GM23338 (cell line): ENCODE data around the gene KIF5A. TPM values are rescaled to one million over a fixed set of nuclear protein-coding genes. Genes with fewer than 3 reads are reported as not detected.
A peak's percentile ranks its signal among the peaks of the same experiment; 100 is the strongest.

Experiments
- ATAC-seq: fragments of 200-7000 bp; cut with Tn5 transposase; 3 replicates; pipeline ENCODE4 v1.9.1; 2020
- DNase-seq: peaks from one replicate; pipeline ENCODE4 v3.0.0-alpha.2; 2015; ENCODE audit warnings: low spot score
- H2AFZ ChIP-seq: fragments of 200-600 bp; sonication (generic); 2 replicates; pipeline ENCODE4 v1.8.0; 2016; ENCODE audit warnings: antibody characterized with exemption, mild to moderate bottlenecking, moderate library complexity
- H3F3A ChIP-seq: fragments of 200-600 bp; sonication (generic); replicated peaks from 2 replicates; pipeline ENCODE4 v1.8.0; 2017; ENCODE audit warnings: antibody characterized with exemption, mixed run types, low read depth
- H3K27ac ChIP-seq: fragments of 200-600 bp; sonication (generic); 2 replicates; pipeline ENCODE4 v1.6.1; 2016; ENCODE audit warnings: low read depth
- H3K27me3 ChIP-seq: fragments of 200-600 bp; sonication (generic); 2 replicates; pipeline ENCODE4 v1.8.0; 2016; ENCODE audit warnings: mild to moderate bottlenecking, mixed run types, moderate library complexity; ENCODE audit not compliant: insufficient read depth
- H3K36me3 ChIP-seq: fragments of 200-600 bp; sonication (generic); 2 replicates; pipeline ENCODE4 v1.8.0; 2016; ENCODE audit warnings: mild to moderate bottlenecking; ENCODE audit not compliant: insufficient read depth
- H3K4me1 ChIP-seq: fragments of 200-600 bp; sonication (generic); 2 replicates; pipeline ENCODE4 v1.8.0; 2016; ENCODE audit warnings: mild to moderate bottlenecking, moderate library complexity; ENCODE audit not compliant: insufficient read depth
- H3K4me2 ChIP-seq: fragments of 200-600 bp; sonication (generic); 2 replicates; pipeline ENCODE4 v1.7.1; 2017; ENCODE audit warnings: mixed run types
- H3K4me3 ChIP-seq: fragments of 200-600 bp; sonication (generic); 2 replicates; pipeline ENCODE4 v1.6.1; 2016; ENCODE audit warnings: mixed run types
- H3K79me2 ChIP-seq: fragments of 200-600 bp; sonication (generic); replicated peaks from 2 replicates; pipeline ENCODE4 v1.8.0; 2017; ENCODE audit warnings: mild to moderate bottlenecking; ENCODE audit not compliant: insufficient read depth
- H3K9me2 ChIP-seq: fragments of 200-600 bp; sonication (generic); 2 replicates; pipeline ENCODE4 v1.8.0; 2017; ENCODE audit not compliant: insufficient read depth
- H4K20me1 ChIP-seq: fragments of 200-600 bp; sonication (generic); replicated peaks from 2 replicates; pipeline ENCODE4 v1.8.0; 2017; ENCODE audit warnings: mild to moderate bottlenecking; ENCODE audit not compliant: insufficient read depth
- H3K27ac Mint-ChIP-seq: 2 replicates; pipeline ENCODE4 v1.8.0; 2020; ENCODE audit warnings: inconsistent platforms, mild to moderate bottlenecking, moderate library complexity, mixed read lengths
- H3K27me3 Mint-ChIP-seq: 3 replicates; pipeline ENCODE4 v1.8.0; 2022; ENCODE audit warnings: low read depth, mild to moderate bottlenecking, moderate library complexity, mixed read lengths, inconsistent platforms; ENCODE audit not compliant: insufficient read depth, poor library complexity
- H3K36me3 Mint-ChIP-seq: 3 replicates; pipeline ENCODE4 v1.8.0; 2021; ENCODE audit warnings: low read depth, mild to moderate bottlenecking, inconsistent platforms, moderate library complexity, mixed read lengths
- H3K4me1 Mint-ChIP-seq: 3 replicates; pipeline ENCODE4 v1.8.0; 2020; ENCODE audit warnings: mild to moderate bottlenecking, inconsistent platforms, mixed read lengths
- H3K4me3 Mint-ChIP-seq: 3 replicates; pipeline ENCODE4 v1.8.0; 2021; ENCODE audit warnings: moderate library complexity, mild to moderate bottlenecking, inconsistent platforms, mixed read lengths
- H3K9me3 Mint-ChIP-seq: 3 replicates; pipeline ENCODE4 v1.8.0; 2020; ENCODE audit warnings: moderate library complexity, mild to moderate bottlenecking, inconsistent platforms, mixed read lengths
- CREB1 ChIP-seq: fragments of 250-450 bp; sonication (Bioruptor Pico); IDR thresholded peaks from 2 replicates; pipeline ENCODE4 v1.5.0; 2020; ENCODE audit warnings: low read depth, mild to moderate bottlenecking, moderate library complexity
- ETS1 ChIP-seq: IDR thresholded peaks from 2 replicates; pipeline ENCODE4 v1.6.1; 2016; ENCODE audit warnings: antibody characterized with exemption
- EZH2 ChIP-seq: fragments of 200-600 bp; sonication (generic); IDR thresholded peaks from one replicate; pipeline ENCODE4 v1.8.0; 2017; ENCODE audit warnings: antibody characterized with exemption, mild to moderate bottlenecking, low read depth; ENCODE audit not compliant: unreplicated experiment
- EZH2phosphoT487 ChIP-seq: fragments of 200-600 bp; sonication (generic); IDR thresholded peaks from one replicate; pipeline ENCODE4 v1.8.1; 2018; ENCODE audit warnings: antibody characterized with exemption; ENCODE audit not compliant: unreplicated experiment
- JUNB ChIP-seq: IDR thresholded peaks from one replicate; pipeline ENCODE4 v1.6.1; 2016; ENCODE audit warnings: antibody characterized with exemption; ENCODE audit not compliant: unreplicated experiment
- NANOG ChIP-seq: IDR thresholded peaks from 2 replicates; pipeline ENCODE4 v1.6.1; 2016; ENCODE audit warnings: antibody characterized with exemption, borderline replicate concordance
- POLR2AphosphoS5 ChIP-seq: IDR thresholded peaks from 2 replicates; pipeline ENCODE4 v1.6.1; 2016; ENCODE audit warnings: antibody characterized with exemption, low read depth
- STAT1 ChIP-seq: IDR thresholded peaks from one replicate; pipeline ENCODE4 v1.6.1; 2016; ENCODE audit warnings: antibody characterized with exemption; ENCODE audit not compliant: unreplicated experiment
- ZNF114 ChIP-seq: fragments of 250-450 bp; sonication (Bioruptor Pico); IDR thresholded peaks from 2 replicates; pipeline ENCODE4 v1.5.0; 2020; ENCODE audit warnings: mild to moderate bottlenecking, moderate library complexity
- ZNF331 ChIP-seq: fragments of 250-450 bp; sonication (Bioruptor Pico); IDR thresholded peaks from 2 replicates; pipeline ENCODE4 v1.5.0; 2020; ENCODE audit warnings: low read depth, mild to moderate bottlenecking, moderate library complexity
- polyA plus RNA-seq: library from polyadenylated mRNA; unstranded; fragments of >200 nt; fragmentation: Nextera tagmentation; extraction: Ambion mirVana; gene quantifications from 2 replicates; pipeline ENCODE4 v1.2.1, GENCODE V29; 2016
- total RNA-seq: library from RNA; depleted of rRNA; stranded (reverse); fragments of >200 nt; shearing (Covaris generic); gene quantifications from 2 replicates; pipeline ENCODE4 v1.2.3, GENCODE V29; 2014
- TF ChIP-seq, protein P1 (sequence below): IDR thresholded peaks from one replicate; pipeline ENCODE4 v1.6.1; 2018; ENCODE audit warnings: antibody characterized with exemption; ENCODE audit not compliant: unreplicated experiment
- TF ChIP-seq, protein P2 (sequence below), 2 experiments: fragments of 200-600 bp in 1 of 2; sonication (generic) in 1 of 2; conservative IDR thresholded peaks; 2 replicates each; pipeline versions ENCODE4 v1.5.1 to v1.6.1; 2016 to 2017; ENCODE audit warnings: antibody characterized with exemption in 2 of 2, low read depth in 2 of 2, mild to moderate bottlenecking in 2 of 2, moderate library complexity in 1 of 2
- TF ChIP-seq, protein P3 (sequence below): fragments of 250-450 bp; sonication (Bioruptor Pico); IDR thresholded peaks from 2 replicates; pipeline ENCODE4 v1.5.0; 2020; ENCODE audit warnings: mild to moderate bottlenecking, moderate library complexity

KIF5A gene
- total and polyA plus RNA-seq, 2 experiments from 2014 or later: 11.1 to 21.3 TPM

- H3K4me1 ChIP-seq: no peaks in the 10 kb centered on the region
- H3K9me3 Mint-ChIP-seq: no peaks in the 10 kb centered on the region
- H2AFZ ChIP-seq: no peak overlapping the region
- peaks cover 18% of the 10 kb centered on the region for H3K4me1 Mint-ChIP-seq
- no peak overlapping the region; the same call in 2 of the 3 replicates for H3K4me3 Mint-ChIP-seq
- no peak overlapping the region for H3K4me3 ChIP-seq
- H3F3A ChIP-seq: 0 out of 2 replicates have a peak, but pooled peaks cover 7% of the 10 kb centered on the region
- DNase-seq: no peak
- H3K27me3 ChIP-seq: no peaks in the 10 kb centered on the region
- H4K20me1 ChIP-seq: peaks cover 4% of the 10 kb centered on the region; the same call in 1 of the 2 replicates
- H3K4me2 ChIP-seq: no peak overlapping the region
- peaks cover 52% of the 10 kb centered on the region for H3K36me3 Mint-ChIP-seq
- no peak for TF ChIP-seq CREB1 (CRISPR knock-in tag)
- TF ChIP-seq EZH2: no peak
- TF ChIP-seq POLR2AphosphoS5: no peak
- TF ChIP-seq ZNF331 (CRISPR knock-in tag): no peak
- TF ChIP-seq, protein P1, sequence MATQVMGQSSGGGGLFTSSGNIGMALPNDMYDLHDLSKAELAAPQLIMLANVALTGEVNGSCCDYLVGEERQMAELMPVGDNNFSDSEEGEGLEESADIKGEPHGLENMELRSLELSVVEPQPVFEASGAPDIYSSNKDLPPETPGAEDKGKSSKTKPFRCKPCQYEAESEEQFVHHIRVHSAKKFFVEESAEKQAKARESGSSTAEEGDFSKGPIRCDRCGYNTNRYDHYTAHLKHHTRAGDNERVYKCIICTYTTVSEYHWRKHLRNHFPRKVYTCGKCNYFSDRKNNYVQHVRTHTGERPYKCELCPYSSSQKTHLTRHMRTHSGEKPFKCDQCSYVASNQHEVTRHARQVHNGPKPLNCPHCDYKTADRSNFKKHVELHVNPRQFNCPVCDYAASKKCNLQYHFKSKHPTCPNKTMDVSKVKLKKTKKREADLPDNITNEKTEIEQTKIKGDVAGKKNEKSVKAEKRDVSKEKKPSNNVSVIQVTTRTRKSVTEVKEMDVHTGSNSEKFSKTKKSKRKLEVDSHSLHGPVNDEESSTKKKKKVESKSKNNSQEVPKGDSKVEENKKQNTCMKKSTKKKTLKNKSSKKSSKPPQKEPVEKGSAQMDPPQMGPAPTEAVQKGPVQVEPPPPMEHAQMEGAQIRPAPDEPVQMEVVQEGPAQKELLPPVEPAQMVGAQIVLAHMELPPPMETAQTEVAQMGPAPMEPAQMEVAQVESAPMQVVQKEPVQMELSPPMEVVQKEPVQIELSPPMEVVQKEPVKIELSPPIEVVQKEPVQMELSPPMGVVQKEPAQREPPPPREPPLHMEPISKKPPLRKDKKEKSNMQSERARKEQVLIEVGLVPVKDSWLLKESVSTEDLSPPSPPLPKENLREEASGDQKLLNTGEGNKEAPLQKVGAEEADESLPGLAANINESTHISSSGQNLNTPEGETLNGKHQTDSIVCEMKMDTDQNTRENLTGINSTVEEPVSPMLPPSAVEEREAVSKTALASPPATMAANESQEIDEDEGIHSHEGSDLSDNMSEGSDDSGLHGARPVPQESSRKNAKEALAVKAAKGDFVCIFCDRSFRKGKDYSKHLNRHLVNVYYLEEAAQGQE: no peak
- no peak for TF ChIP-seq ZNF114 (CRISPR knock-in tag)
- TF ChIP-seq JUNB: no peak
- TF ChIP-seq, protein P2, sequence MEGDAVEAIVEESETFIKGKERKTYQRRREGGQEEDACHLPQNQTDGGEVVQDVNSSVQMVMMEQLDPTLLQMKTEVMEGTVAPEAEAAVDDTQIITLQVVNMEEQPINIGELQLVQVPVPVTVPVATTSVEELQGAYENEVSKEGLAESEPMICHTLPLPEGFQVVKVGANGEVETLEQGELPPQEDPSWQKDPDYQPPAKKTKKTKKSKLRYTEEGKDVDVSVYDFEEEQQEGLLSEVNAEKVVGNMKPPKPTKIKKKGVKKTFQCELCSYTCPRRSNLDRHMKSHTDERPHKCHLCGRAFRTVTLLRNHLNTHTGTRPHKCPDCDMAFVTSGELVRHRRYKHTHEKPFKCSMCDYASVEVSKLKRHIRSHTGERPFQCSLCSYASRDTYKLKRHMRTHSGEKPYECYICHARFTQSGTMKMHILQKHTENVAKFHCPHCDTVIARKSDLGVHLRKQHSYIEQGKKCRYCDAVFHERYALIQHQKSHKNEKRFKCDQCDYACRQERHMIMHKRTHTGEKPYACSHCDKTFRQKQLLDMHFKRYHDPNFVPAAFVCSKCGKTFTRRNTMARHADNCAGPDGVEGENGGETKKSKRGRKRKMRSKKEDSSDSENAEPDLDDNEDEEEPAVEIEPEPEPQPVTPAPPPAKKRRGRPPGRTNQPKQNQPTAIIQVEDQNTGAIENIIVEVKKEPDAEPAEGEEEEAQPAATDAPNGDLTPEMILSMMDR (conservative IDR thresholded peaks at IDR 0.05; ENCODE audit: low read depth in 2 of 2): no peak
- no peak for TF ChIP-seq ETS1
- no peak for TF ChIP-seq STAT1
- no peak for TF ChIP-seq EZH2phosphoT487
- TF ChIP-seq NANOG: no peak
- TF ChIP-seq, protein P3, sequence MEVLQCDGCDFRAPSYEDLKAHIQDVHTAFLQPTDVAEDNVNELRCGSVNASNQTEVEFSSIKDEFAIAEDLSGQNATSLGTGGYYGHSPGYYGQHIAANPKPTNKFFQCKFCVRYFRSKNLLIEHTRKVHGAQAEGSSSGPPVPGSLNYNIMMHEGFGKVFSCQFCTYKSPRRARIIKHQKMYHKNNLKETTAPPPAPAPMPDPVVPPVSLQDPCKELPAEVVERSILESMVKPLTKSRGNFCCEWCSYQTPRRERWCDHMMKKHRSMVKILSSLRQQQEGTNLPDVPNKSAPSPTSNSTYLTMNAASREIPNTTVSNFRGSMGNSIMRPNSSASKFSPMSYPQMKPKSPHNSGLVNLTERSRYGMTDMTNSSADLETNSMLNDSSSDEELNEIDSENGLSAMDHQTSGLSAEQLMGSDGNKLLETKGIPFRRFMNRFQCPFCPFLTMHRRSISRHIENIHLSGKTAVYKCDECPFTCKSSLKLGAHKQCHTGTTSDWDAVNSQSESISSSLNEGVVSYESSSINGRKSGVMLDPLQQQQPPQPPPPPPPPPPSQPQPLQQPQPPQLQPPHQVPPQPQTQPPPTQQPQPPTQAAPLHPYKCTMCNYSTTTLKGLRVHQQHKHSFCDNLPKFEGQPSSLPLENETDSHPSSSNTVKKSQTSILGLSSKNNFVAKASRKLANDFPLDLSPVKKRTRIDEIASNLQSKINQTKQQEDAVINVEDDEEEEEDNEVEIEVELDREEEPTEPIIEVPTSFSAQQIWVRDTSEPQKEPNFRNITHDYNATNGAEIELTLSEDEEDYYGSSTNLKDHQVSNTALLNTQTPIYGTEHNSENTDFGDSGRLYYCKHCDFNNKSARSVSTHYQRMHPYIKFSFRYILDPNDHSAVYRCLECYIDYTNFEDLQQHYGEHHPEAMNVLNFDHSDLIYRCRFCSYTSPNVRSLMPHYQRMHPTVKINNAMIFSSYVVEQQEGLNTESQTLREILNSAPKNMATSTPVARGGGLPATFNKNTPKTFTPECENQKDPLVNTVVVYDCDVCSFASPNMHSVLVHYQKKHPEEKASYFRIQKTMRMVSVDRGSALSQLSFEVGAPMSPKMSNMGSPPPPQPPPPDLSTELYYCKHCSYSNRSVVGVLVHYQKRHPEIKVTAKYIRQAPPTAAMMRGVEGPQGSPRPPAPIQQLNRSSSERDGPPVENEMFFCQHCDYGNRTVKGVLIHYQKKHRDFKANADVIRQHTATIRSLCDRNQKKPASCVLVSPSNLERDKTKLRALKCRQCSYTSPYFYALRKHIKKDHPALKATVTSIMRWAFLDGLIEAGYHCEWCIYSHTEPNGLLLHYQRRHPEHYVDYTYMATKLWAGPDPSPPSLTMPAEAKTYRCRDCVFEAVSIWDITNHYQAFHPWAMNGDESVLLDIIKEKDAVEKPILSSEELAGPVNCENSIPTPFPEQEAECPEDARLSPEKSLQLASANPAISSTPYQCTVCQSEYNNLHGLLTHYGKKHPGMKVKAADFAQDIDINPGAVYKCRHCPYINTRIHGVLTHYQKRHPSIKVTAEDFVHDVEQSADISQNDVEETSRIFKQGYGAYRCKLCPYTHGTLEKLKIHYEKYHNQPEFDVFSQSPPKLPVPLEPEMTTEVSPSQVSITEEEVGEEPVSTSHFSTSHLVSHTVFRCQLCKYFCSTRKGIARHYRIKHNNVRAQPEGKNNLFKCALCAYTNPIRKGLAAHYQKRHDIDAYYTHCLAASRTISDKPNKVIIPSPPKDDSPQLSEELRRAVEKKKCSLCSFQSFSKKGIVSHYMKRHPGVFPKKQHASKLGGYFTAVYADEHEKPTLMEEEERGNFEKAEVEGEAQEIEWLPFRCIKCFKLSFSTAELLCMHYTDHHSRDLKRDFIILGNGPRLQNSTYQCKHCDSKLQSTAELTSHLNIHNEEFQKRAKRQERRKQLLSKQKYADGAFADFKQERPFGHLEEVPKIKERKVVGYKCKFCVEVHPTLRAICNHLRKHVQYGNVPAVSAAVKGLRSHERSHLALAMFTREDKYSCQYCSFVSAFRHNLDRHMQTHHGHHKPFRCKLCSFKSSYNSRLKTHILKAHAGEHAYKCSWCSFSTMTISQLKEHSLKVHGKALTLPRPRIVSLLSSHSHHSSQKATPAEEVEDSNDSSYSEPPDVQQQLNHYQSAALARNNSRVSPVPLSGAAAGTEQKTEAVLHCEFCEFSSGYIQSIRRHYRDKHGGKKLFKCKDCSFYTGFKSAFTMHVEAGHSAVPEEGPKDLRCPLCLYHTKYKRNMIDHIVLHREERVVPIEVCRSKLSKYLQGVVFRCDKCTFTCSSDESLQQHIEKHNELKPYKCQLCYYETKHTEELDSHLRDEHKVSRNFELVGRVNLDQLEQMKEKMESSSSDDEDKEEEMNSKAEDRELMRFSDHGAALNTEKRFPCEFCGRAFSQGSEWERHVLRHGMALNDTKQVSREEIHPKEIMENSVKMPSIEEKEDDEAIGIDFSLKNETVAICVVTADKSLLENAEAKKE (CRISPR knock-in tag): no peak
- no peak overlapping the region; the same call in 1 of the 2 replicates for H3K27ac Mint-ChIP-seq
- H3K79me2 ChIP-seq: no peaks in the 10 kb centered on the region
- H3K27me3 Mint-ChIP-seq: peaks cover 7% of the 10 kb centered on the region
- H3K9me2 ChIP-seq: no peaks in the 10 kb centered on the region
- H3K27ac ChIP-seq: no peak overlapping the region
- H3K36me3 ChIP-seq: peaks cover 18% of the 10 kb centered on the region
- peak; percentile 71 for ATAC-seq
Observed at GRCh38 chr12:57535764-57536596, 13.9 kb upstream of the KIF5A start.
